Stimulated activated naive B cell treated with anti-CD40 and anti-IgM and Interleukin-4, amounts not matched to agents 10 μg/mL and 1 μg/mL and 100 μg/mL, for 72 hours (primary cell): ENCODE results near the gene ALDH6A1.
"Not testable (repeated sequence)": the region's sequence is repeated elsewhere in the genome, so short reads cannot be mapped to it uniquely, and the experiment has no call there.

ENCODE experiments used
- ATAC-seq, 2 donors: fragments of 150-1000 bp; cut with Tn5 transposase; replicated peaks; 2 replicates each; pipeline ENCODE4 v1.10.0; 2021; ENCODE audit warnings: moderate library complexity in 1 of 2
- DNase-seq: peaks from one replicate; pipeline ENCODE4 v3.0.0; 2021
- H3K27ac Mint-ChIP-seq: one replicate; pipeline ENCODE4 v1.8.0; 2022; ENCODE audit warnings: mild to moderate bottlenecking, mixed read lengths
- H3K27me3 Mint-ChIP-seq, 2 donors: one replicate each; pipeline ENCODE4 v1.8.0; 2022; ENCODE audit warnings: mixed read lengths in 2 of 2
- H3K36me3 Mint-ChIP-seq, 2 donors: one replicate each; pipeline ENCODE4 v1.8.0; 2022; ENCODE audit warnings: mixed read lengths in 2 of 2, mild to moderate bottlenecking in 1 of 2
- H3K4me1 Mint-ChIP-seq, 2 donors: one replicate each; pipeline ENCODE4 v1.8.0; 2022; ENCODE audit warnings: mixed read lengths in 2 of 2, mild to moderate bottlenecking in 1 of 2
- H3K4me3 Mint-ChIP-seq, 2 donors: one replicate each; pipeline ENCODE4 v1.8.0; 2022; ENCODE audit warnings: mild to moderate bottlenecking in 2 of 2, mixed read lengths in 2 of 2, moderate library complexity in 1 of 2
- H3K9me3 Mint-ChIP-seq, 2 donors: one replicate each; pipeline ENCODE4 v1.8.0; 2022; ENCODE audit warnings: mixed read lengths in 2 of 2, mild to moderate bottlenecking in 1 of 2

The ALDH6A1 gene

GRCh38 chr14:74084277-74085046, at the start of gene ALDH6A1, which contains the start of gene LIN52:
TSS of gene ALDH6A1 (minus strand) at chr14:74084453. CDS start at chr14:74084394, 59 bp downstream.
TSS of gene LIN52 (plus strand) at chr14:74084956. CDS start at chr14:74084975, 19 bp downstream.
- H3K9me3 Mint-ChIP-seq, result peaks cover 1 to 4% of the 10 kb centered on the region in 2 donors
- DNase-seq, result peak; percentile 99
- peak within 1 kb of the TSS; percentile 99 for H3K27ac Mint-ChIP-seq

GRCh38 chr14:74127634-74128033, 43.4 kb upstream of the ALDH6A1 start:
- H3K27me3 Mint-ChIP-seq, result no peaks in the 10 kb centered on the region
- H3K4me3 Mint-ChIP-seq, result no peak overlapping the region
- H3K27ac Mint-ChIP-seq, result no peak overlapping the region
- DNase-seq (no peak), ATAC-seq (no peak)
- no peaks in the 10 kb centered on the region for H3K4me1 Mint-ChIP-seq
- no peaks in the 10 kb centered on the region for H3K9me3 Mint-ChIP-seq
- peaks cover 7 to 13% of the 10 kb centered on the region in 2 donors for H3K36me3 Mint-ChIP-seq

More at GRCh38 chr14:74084277-74085046, at the start of gene ALDH6A1, which contains the start of gene LIN52:
- no peaks in the 10 kb centered on the region for H3K27me3 Mint-ChIP-seq
- peak within 1 kb of the TSS; percentile 99 to 100 for H3K4me3 Mint-ChIP-seq
- peaks cover 7 to 8% of the 10 kb centered on the region in 2 donors for H3K36me3 Mint-ChIP-seq
- H3K4me1 Mint-ChIP-seq, result peaks cover 20 to 38% of the 10 kb centered on the region in 2 donors
- ATAC-seq, result peak; percentile 88 to 93

- Mint-ChIP-seq H3K27ac (no peak overlapping the region), H3K4me1 (no peaks in the 10 kb centered on the region), H3K9me3 (no peaks in the 10 kb centered on the region), H3K27me3 (no peaks in the 10 kb centered on the region), H3K36me3 (peaks cover 7 to 13% of the 10 kb centered on the region in 2 donors), H3K4me3 (no peak overlapping the region)
- DNase-seq, result no peak
- no peak for ATAC-seq
Observed at GRCh38 chr14:74126315-74127013, 42.2 kb upstream of the ALDH6A1 start.

GRCh38 chr14:74125487-74125886, 41.2 kb upstream of the ALDH6A1 start:
- ATAC-seq, H3K9me3 Mint-ChIP-seq, H3K4me3 Mint-ChIP-seq, H3K4me1 Mint-ChIP-seq, H3K27ac Mint-ChIP-seq, H3K27me3 Mint-ChIP-seq, DNase-seq: not testable (repeated sequence)
- peaks cover 7 to 18% of the 10 kb centered on the region in 2 donors for H3K36me3 Mint-ChIP-seq

GRCh38 chr14:74111395-74112216, 27.4 kb upstream of the ALDH6A1 start:
- H3K4me3 Mint-ChIP-seq, H3K27me3 Mint-ChIP-seq, DNase-seq, H3K27ac Mint-ChIP-seq, H3K9me3 Mint-ChIP-seq, H3K4me1 Mint-ChIP-seq: not testable (repeated sequence)
- ATAC-seq, result peak; percentile 80 to 84
- peaks cover 14 to 27% of the 10 kb centered on the region in 2 donors for H3K36me3 Mint-ChIP-seq

- Mint-ChIP-seq H3K4me1 (no peaks in the 10 kb centered on the region), H3K27ac (no peak overlapping the region), H3K4me3 (no peak overlapping the region), H3K27me3 (no peaks in the 10 kb centered on the region), H3K9me3 (no peaks in the 10 kb centered on the region), H3K36me3 (peaks cover 14 to 31% of the 10 kb centered on the region in 2 donors)
- ATAC-seq, result no peak
- no peak for DNase-seq
Observed at GRCh38 chr14:74109369-74109768, 25.1 kb upstream of the ALDH6A1 start.

GRCh38 chr14:74105381-74105780, 21.1 kb upstream of the ALDH6A1 start:
- DNase-seq (no peak), ATAC-seq (no peak)
- Mint-ChIP-seq H3K4me1 (no peaks in the 10 kb centered on the region), H3K4me3 (no peak overlapping the region), H3K9me3 (no peaks in the 10 kb centered on the region), H3K27me3 (no peaks in the 10 kb centered on the region), H3K27ac (no peak overlapping the region), H3K36me3 (peaks cover 15 to 30% of the 10 kb centered on the region in 2 donors)

- Mint-ChIP-seq H3K27me3 (no peaks in the 10 kb centered on the region), H3K27ac (no peak overlapping the region), H3K4me3 (no peak overlapping the region), H3K9me3 (peaks cover 1 to 4% of the 10 kb centered on the region in 2 donors), H3K4me1 (peaks cover 13 to 32% of the 10 kb centered on the region in 2 donors), H3K36me3 (peaks cover 13 to 15% of the 10 kb centered on the region in 2 donors)
- ATAC-seq, result no peak
- no peak for DNase-seq
Observed at GRCh38 chr14:74089251-74090020, 5.2 kb upstream of the ALDH6A1 start.

GRCh38 chr14:74085828-74086227, 1.6 kb upstream of the ALDH6A1 start:
- peaks cover 20 to 38% of the 10 kb centered on the region in 2 donors for H3K4me1 Mint-ChIP-seq
- H3K4me3 Mint-ChIP-seq, result peak overlapping the region; percentile 99 to 100
- H3K27ac Mint-ChIP-seq, result peak overlapping the region; percentile 99
- DNase-seq (no peak), ATAC-seq (peak; percentile 21 to 35)
- H3K9me3 Mint-ChIP-seq, result peaks cover 1 to 4% of the 10 kb centered on the region in 2 donors
- H3K27me3 Mint-ChIP-seq, result no peaks in the 10 kb centered on the region
- peaks cover 10 to 11% of the 10 kb centered on the region in 2 donors for H3K36me3 Mint-ChIP-seq

GRCh38 chr14:74085047-74085637, 889 bp upstream of the ALDH6A1 start:
- peak; percentile 4 to 8 for ATAC-seq
- peak overlapping the region; percentile 99 for H3K27ac Mint-ChIP-seq
- peaks cover 1 to 4% of the 10 kb centered on the region in 2 donors for H3K9me3 Mint-ChIP-seq
- H3K36me3 Mint-ChIP-seq, result peaks cover 7 to 8% of the 10 kb centered on the region in 2 donors
- no peaks in the 10 kb centered on the region for H3K27me3 Mint-ChIP-seq
- peak; percentile 22 for DNase-seq
- H3K4me3 Mint-ChIP-seq, result peak overlapping the region; percentile 99 to 100
- peaks cover 20 to 38% of the 10 kb centered on the region in 2 donors for H3K4me1 Mint-ChIP-seq

- peaks cover 16 to 33% of the 10 kb centered on the region in 2 donors for H3K4me1 Mint-ChIP-seq
- no peak for DNase-seq
- H3K27me3 Mint-ChIP-seq, result no peaks in the 10 kb centered on the region
- H3K4me3 Mint-ChIP-seq, result peak overlapping the region; percentile 99 to 100
- H3K27ac Mint-ChIP-seq, result peak overlapping the region; percentile 99
- peaks cover 3 to 4% of the 10 kb centered on the region in 2 donors for H3K36me3 Mint-ChIP-seq
- no peaks in the 10 kb centered on the region for H3K9me3 Mint-ChIP-seq
- peak; percentile 7 to 15 for ATAC-seq
Observed at GRCh38 chr14:74083784-74084276, 423 bp downstream of the ALDH6A1 start.

- no peak for DNase-seq
- Mint-ChIP-seq H3K9me3 (no peaks in the 10 kb centered on the region), H3K36me3 (peaks cover 0 to 2% of the 10 kb centered on the region in 2 donors), H3K4me1 (peaks cover 14 to 26% of the 10 kb centered on the region in 2 donors), H3K27ac (no peak overlapping the region), H3K27me3 (no peaks in the 10 kb centered on the region), H3K4me3 (peak overlapping the region; percentile 99 to 100)
- no peak for ATAC-seq
Observed at GRCh38 chr14:74083161-74083560, 1.1 kb downstream of the ALDH6A1 start.

GRCh38 chr14:74081491-74081890, 2.8 kb downstream of the ALDH6A1 start:
- DNase-seq, result no peak
- no peak overlapping the region for H3K27ac Mint-ChIP-seq
- ATAC-seq, result no peak
- no peaks in the 10 kb centered on the region for H3K27me3 Mint-ChIP-seq
- peaks cover 13 to 23% of the 10 kb centered on the region in 2 donors for H3K4me1 Mint-ChIP-seq
- H3K36me3 Mint-ChIP-seq, result peaks cover 0 to 2% of the 10 kb centered on the region in 2 donors
- H3K4me3 Mint-ChIP-seq, result no peak overlapping the region
- no peaks in the 10 kb centered on the region for H3K9me3 Mint-ChIP-seq
